SJCRH30 (cell line): ENCODE data around the gene MTO1. TPM values are rescaled to one million over a fixed set of nuclear protein-coding genes. Genes with fewer than 3 reads are reported as not detected.
"Not testable (repeated sequence)": the region's sequence is repeated elsewhere in the genome, so short reads cannot be mapped to it uniquely, and the experiment has no call there.

Experiments
- DNase-seq, 2 experiments: peaks; one replicate each; pipeline ENCODE4 v3.0.0-alpha.2; 2015 to 2020
- H3K27ac ChIP-seq: fragments of 250-450 bp; sonication (Bioruptor Pico); 2 replicates; pipeline ENCODE4 v1.5.1; 2020; ENCODE audit warnings: mild to moderate bottlenecking, moderate library complexity
- H3K27me3 ChIP-seq: fragments of 250-450 bp; sonication (Bioruptor Pico); 2 replicates; pipeline ENCODE4 v1.5.1; 2020; ENCODE audit warnings: mild to moderate bottlenecking, moderate library complexity
- H3K36me3 ChIP-seq: fragments of 250-450 bp; sonication (Bioruptor Pico); 2 replicates; pipeline ENCODE4 v1.5.1; 2020; ENCODE audit warnings: mild to moderate bottlenecking, moderate library complexity
- H3K4me1 ChIP-seq: fragments of 250-450 bp; sonication (Bioruptor Pico); 2 replicates; pipeline ENCODE4 v1.5.1; 2020; ENCODE audit warnings: mild to moderate bottlenecking, moderate library complexity
- H3K4me3 ChIP-seq: fragments of 250-450 bp; sonication (Bioruptor Pico); 2 replicates; pipeline ENCODE4 v1.5.1; 2020; ENCODE audit warnings: mild to moderate bottlenecking, moderate library complexity
- H3K9me3 ChIP-seq: fragments of 250-450 bp; sonication (Bioruptor Pico); replicated peaks from 2 replicates; pipeline ENCODE4 v1.5.1; 2020; ENCODE audit warnings: mild to moderate bottlenecking, moderate library complexity
- total RNA-seq: library from RNA; depleted of rRNA; stranded (reverse); fragments of >200 nt; shearing (Covaris generic); gene quantifications from 2 replicates; pipeline ENCODE4 v1.2.3, GENCODE V29; 2014; rRNA removed

The MTO1 gene
- total RNA-seq, 1 experiment from 2014 or later: 41.1 TPM

- no peaks in the 10 kb centered on the region for H3K27me3 ChIP-seq
- no peaks in the 10 kb centered on the region for H3K4me1 ChIP-seq
- H3K36me3 ChIP-seq: no peaks in the 10 kb centered on the region
- no peak for DNase-seq
- no peak overlapping the region for H3K27ac ChIP-seq
- H3K9me3 ChIP-seq: no peaks in the 10 kb centered on the region
- H3K4me3 ChIP-seq: no peak overlapping the region
Observed at GRCh38 chr6:73534628-73535027, 73.1 kb downstream of the MTO1 start.

- Histone ChIP-seq H3K27me3 (no peaks in the 10 kb centered on the region), H3K36me3 (no peaks in the 10 kb centered on the region), H3K4me1 (no peaks in the 10 kb centered on the region), H3K4me3 (no peak overlapping the region), H3K9me3 (no peaks in the 10 kb centered on the region), H3K27ac (no peak overlapping the region)
- DNase-seq: no peak
Observed at GRCh38 chr6:73537677-73538076, 76.1 kb downstream of the MTO1 start.

- Histone ChIP-seq H3K36me3 (no peaks in the 10 kb centered on the region), H3K27me3 (no peaks in the 10 kb centered on the region), H3K27ac (no peak overlapping the region), H3K4me1 (no peaks in the 10 kb centered on the region), H3K9me3 (no peaks in the 10 kb centered on the region), H3K4me3 (no peak overlapping the region)
- no peak for DNase-seq
Observed at GRCh38 chr6:73538116-73538779, 76.7 kb downstream of the MTO1 start.

- not testable (repeated sequence) for H3K27me3 ChIP-seq, H3K36me3 ChIP-seq, H3K4me1 ChIP-seq, H3K27ac ChIP-seq, DNase-seq, H3K9me3 ChIP-seq, H3K4me3 ChIP-seq
Observed at GRCh38 chr6:73542481-73542880, 80.9 kb downstream of the MTO1 start.

GRCh38 chr6:73542891-73543290 lies 81.4 kb downstream of the MTO1 start:
- no peaks in the 10 kb centered on the region for H3K36me3 ChIP-seq
- no peak overlapping the region for H3K27ac ChIP-seq
- H3K4me1 ChIP-seq: no peaks in the 10 kb centered on the region
- H3K4me3 ChIP-seq: no peak overlapping the region
- DNase-seq: no peak
- H3K27me3 ChIP-seq: no peaks in the 10 kb centered on the region
- H3K9me3 ChIP-seq: no peaks in the 10 kb centered on the region

- no peak overlapping the region for H3K4me3 ChIP-seq
- no peaks in the 10 kb centered on the region for H3K9me3 ChIP-seq
- no peak for DNase-seq
- H3K27ac ChIP-seq: no peak overlapping the region
- no peaks in the 10 kb centered on the region for H3K27me3 ChIP-seq
- no peaks in the 10 kb centered on the region for H3K36me3 ChIP-seq
- no peaks in the 10 kb centered on the region for H3K4me1 ChIP-seq
Observed at GRCh38 chr6:73547036-73547435, 85.5 kb downstream of the MTO1 start.

GRCh38 chr6:73548458-73549446 lies 87.2 kb downstream of the MTO1 start:
- Histone ChIP-seq H3K27me3 (no peaks in the 10 kb centered on the region), H3K36me3 (no peaks in the 10 kb centered on the region), H3K4me1 (no peaks in the 10 kb centered on the region), H3K9me3 (no peaks in the 10 kb centered on the region), H3K4me3 (no peak overlapping the region), H3K27ac (no peak overlapping the region)
- DNase-seq: no peak

- not testable (repeated sequence) for H3K27me3 ChIP-seq, DNase-seq, H3K4me3 ChIP-seq, H3K9me3 ChIP-seq, H3K4me1 ChIP-seq, H3K27ac ChIP-seq, H3K36me3 ChIP-seq
Observed at GRCh38 chr6:73551115-73551514, 89.6 kb downstream of the MTO1 start.

- H3K9me3 ChIP-seq, DNase-seq, H3K4me3 ChIP-seq, H3K27ac ChIP-seq, H3K27me3 ChIP-seq, H3K4me1 ChIP-seq, H3K36me3 ChIP-seq: not testable (repeated sequence)
Observed at GRCh38 chr6:73555380-73555949, 93.9 kb downstream of the MTO1 start.

GRCh38 chr6:73556836-73557235 lies 95.3 kb downstream of the MTO1 start:
- Histone ChIP-seq H3K27me3 (no peaks in the 10 kb centered on the region), H3K9me3 (no peaks in the 10 kb centered on the region), H3K4me3 (no peak overlapping the region), H3K27ac (no peak overlapping the region), H3K36me3 (no peaks in the 10 kb centered on the region), H3K4me1 (no peaks in the 10 kb centered on the region)
- peak in 1 of 2 experiments; percentile 40 for DNase-seq

Other genes starting within 250 kb of the MTO1 start
- gene KHDC1L, start 236.2 kb upstream of the MTO1 start, total RNA-seq: not detected in 2 replicates
- not detected in 2 replicates for gene KHDC1, start 198.5 kb upstream of the MTO1 start, total RNA-seq
- gene DPPA5, start 107.5 kb upstream of the MTO1 start, total RNA-seq: not detected in 2 replicates
- gene KHDC3L, start 99.1 kb upstream of the MTO1 start, total RNA-seq: not detected in 2 replicates
- not detected in 2 replicates for gene OOEP, start 91.8 kb upstream of the MTO1 start, total RNA-seq
- gene DDX43, start 66.9 kb upstream of the MTO1 start, total RNA-seq: not detected in 2 replicates
- gene CGAS, start 9.4 kb upstream of the MTO1 start, total RNA-seq: 16.5 and 17.9 TPM in 2 replicates
- gene EEF1A1, start 59.3 kb downstream of the MTO1 start, total RNA-seq: 14,252 and 14,593 TPM in 2 replicates
- gene SLC17A5, start 192.3 kb downstream of the MTO1 start, total RNA-seq: 3.4 and 4.1 TPM in 2 replicates
- gene CD109, start 234.5 kb downstream of the MTO1 start, total RNA-seq: 4.7 and 4.9 TPM in 2 replicates